AG09319 (cell line): ENCODE data around the gene DPM2.

Source experiments
- DNase-seq: peaks from one replicate; pipeline ENCODE4 v3.0.0-alpha.2; 2010; ENCODE audit warnings: low read depth; ENCODE audit errors: extremely low read depth
- TF ChIP-seq, protein P1 (sequence below): IDR thresholded peaks from 2 replicates; pipeline ENCODE4 v1.5.1; 2011; ENCODE audit warnings: low read depth, mild to moderate bottlenecking, inconsistent platforms, low read length, moderate library complexity

The DPM2 gene

DNA sequence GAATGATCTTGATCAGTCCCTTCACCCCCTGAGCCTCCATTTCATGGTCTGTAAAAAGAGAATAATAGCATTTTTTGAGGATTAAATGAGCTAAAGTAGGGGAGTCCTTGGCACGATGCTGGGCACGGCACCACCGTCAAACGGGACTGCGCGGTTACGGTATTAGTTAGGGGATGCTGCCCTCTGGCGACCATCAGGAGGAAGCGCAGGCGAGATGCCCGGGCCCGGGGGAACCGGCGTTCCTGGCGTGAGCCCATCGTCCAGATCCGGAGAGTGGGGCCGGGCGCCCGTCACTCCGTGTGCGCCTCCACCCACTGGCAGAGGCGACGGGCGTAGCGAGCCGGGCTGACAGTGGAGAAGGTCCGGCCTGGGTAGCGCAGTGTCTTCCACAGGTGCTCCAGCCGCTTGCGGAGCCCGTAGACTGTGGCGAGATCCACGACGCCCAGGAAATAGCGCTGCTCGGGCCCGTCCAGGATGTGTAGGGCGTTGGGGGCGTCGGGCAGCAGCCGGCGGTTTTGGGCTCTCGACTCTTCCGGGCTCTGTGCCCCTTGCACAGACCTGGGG is 16.0 kb downstream of the DPM2 start:
- DNase-seq = no peak
- TF ChIP-seq, protein P1, sequence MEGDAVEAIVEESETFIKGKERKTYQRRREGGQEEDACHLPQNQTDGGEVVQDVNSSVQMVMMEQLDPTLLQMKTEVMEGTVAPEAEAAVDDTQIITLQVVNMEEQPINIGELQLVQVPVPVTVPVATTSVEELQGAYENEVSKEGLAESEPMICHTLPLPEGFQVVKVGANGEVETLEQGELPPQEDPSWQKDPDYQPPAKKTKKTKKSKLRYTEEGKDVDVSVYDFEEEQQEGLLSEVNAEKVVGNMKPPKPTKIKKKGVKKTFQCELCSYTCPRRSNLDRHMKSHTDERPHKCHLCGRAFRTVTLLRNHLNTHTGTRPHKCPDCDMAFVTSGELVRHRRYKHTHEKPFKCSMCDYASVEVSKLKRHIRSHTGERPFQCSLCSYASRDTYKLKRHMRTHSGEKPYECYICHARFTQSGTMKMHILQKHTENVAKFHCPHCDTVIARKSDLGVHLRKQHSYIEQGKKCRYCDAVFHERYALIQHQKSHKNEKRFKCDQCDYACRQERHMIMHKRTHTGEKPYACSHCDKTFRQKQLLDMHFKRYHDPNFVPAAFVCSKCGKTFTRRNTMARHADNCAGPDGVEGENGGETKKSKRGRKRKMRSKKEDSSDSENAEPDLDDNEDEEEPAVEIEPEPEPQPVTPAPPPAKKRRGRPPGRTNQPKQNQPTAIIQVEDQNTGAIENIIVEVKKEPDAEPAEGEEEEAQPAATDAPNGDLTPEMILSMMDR = peak; percentile 81

DNA sequence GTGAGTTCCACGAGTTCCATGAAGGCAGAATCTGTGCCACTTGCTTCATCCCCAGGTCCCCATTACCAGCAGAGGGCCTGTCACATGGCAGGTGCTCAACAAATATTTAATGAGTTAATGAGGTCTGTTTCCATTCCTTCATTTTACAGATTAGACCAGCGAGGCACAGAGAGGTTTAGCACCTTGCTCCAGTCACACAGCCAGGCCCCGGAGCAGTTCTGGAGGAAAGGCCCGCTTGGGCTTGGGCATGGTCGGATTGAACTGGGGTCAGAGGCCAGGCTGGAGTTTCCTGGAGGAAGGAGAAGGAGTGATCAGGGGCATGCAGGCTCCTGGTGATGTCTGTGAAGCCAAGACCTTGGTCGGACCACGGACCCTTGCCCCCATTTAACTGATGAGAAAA is 16.9 kb downstream of the DPM2 start:
- no peak for DNase-seq
- TF ChIP-seq, protein P1 = no peak

DNA sequence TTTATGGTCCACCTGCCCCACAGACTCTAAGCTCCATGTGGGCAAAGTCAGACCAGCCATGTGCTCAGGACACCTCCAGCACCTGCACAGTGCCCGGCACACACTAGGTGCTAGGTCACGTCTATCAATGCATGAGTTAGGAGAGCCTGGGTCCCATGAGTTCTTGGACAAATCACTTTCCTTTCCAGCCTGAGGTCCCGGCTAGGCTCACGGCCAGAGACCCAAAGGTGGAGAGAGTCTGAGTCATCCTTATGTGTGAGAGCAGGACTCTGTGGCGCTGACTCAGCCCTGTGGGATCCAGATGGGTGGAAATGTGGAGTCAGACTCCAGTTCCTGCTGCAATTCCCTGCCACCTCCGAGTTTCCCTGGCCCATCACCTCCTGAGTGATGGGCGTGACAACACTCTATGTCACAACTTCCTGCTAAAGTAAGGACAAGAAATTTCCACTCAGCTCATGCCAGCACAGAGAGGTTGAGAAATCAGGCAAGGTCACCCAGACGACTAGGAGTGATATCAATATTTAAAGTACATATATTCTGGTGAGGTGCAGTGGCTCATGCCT is 18.3 kb downstream of the DPM2 start:
- peak; percentile 97 for DNase-seq
- TF ChIP-seq, protein P1 = no peak

DNA sequence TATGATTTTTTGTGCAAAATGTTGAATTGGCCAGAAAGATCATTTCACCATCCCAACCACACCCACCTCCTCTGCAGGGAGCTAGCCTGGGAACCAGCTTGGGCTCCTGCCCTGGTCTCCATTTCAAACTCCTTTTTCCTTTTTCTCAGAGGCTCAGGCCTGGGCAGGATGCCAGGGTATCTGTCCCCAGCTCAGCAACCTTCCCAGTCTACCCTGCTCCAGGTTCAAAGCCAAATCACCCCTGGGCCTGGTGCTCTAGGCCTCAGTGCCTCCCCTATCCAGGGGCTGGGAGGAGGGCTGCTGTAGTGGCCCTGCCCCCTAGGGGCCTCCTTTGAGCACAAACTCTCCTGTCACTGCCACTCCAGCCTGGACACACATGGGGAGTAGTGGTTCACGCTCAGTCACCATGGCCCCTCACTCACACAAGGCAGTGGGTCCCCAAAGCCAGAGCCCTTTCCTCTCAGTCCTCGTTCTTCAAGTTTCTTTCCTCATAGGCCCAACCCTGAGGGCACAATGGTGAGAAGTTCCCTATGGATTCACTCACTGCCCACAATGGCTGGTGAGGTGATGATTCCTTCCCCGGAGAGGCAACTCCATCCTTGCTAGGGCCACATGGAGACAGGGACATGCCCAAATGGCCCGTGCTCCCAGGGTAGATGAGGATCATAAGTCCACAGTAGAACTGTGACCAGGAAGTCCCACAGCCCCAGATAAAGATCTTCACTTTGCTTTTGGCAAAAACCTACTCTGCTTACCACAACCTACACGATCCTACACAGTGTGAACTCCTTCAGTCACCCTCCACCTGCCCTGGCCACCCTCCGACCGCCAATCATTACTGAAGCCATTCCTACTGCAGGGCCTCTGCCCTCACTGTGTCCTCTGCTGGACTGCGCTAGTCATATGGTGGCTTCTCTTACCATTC is 19.2 kb downstream of the DPM2 start:
- no peak for DNase-seq
- TF ChIP-seq, protein P1 = no peak; the same call in 1 of the 2 replicates

DNA sequence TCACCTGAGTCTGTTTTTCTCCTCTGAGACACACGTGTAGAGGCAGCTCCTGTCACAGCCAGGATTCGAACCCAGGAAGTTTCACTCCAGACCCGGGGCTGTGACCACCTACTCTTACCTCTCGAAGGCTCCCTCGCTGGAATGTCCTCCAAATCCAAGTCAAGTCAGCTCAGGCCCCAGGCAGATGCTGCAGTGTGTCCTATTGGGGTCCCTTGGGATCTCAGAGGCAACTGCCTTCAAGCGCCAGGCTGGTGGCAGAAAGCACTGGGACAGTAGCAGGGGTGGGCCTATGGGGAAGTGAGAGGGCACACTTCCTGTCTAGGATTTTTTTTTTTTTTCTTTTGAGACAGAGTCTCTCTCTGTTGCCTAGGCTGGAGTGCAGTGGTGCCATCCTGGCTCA is 20.1 kb downstream of the DPM2 start:
- DNase-seq = no peak
- TF ChIP-seq, protein P1 = no peak

DNA sequence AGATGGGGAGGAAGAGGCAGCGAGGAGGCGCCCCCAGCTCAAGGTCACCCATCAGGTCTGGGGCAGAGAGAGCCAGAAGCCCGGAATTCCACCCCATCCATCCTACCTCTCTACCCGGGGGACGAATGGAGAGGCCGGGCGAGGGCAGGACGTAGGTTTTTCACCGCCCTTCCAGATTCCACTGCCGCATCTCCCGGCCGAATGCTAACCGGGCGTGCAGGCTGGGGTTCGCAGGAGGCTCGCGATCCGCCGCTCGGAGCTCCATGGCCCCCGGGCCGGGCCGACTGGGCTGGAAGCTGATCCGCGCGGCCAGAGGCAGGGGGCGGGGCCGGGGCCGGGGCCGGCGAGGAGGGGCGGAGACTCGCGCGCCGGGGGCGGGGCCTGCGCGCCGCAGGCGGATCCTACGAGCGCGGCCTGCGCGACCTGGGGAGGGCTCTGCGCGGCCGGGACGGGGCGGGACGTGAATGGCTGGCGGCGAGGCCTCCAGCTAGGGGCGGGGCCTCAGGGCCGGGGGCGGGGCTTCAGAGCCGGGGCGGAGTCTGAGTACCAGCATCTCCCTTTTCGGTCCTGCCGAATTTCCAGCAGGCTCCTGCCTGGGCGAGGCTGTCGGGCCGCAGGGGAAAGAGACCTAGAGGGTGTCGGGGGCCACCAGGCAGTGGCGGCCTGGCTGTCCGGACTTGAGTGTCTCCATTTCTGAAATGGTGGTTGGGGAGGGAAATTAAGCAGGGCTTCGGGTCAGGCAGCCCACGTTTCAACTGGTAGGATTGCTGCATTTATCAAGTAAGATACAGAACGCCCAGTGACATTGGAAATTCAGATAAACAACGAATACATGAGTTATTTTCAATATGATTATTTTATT is 20.7 kb downstream of the DPM2 start, which contains the start of gene ST6GALNAC4:
ST6GALNAC4 (minus strand) TSS at position 322 of the 862 bp plus-strand sequence. CDS start 622 bp downstream, outside the sequence.
- DNase-seq = peak; percentile 82
- TF ChIP-seq, protein P1 = no peak
